GM13976 (cell line): ENCODE data around the gene ISOC1.

Experiments used
- DNase-seq: peaks from one replicate; pipeline ENCODE4 v3.0.0; 2012; ENCODE audit warnings: low spot score
- in situ Hi-C: fragments of 300-500 bp; cut with MboI; formaldehyde crosslinking; loops from one replicate; pipeline ENCODE4 v1.12.0; 2022; ENCODE audit warnings: low sequenced_read_pairs, mixed read lengths, inconsistent platforms; ENCODE audit not compliant: unreplicated experiment
- TF ChIP-seq, protein P1 (sequence below): IDR thresholded peaks from 2 replicates; pipeline ENCODE4 v1.5.1; 2012; ENCODE audit warnings: borderline replicate concordance, mild to moderate bottlenecking; ENCODE audit not compliant: insufficient read depth; ENCODE audit errors: extremely low read depth, missing control alignments, control extremely low read depth

The ISOC1 gene

DNA sequence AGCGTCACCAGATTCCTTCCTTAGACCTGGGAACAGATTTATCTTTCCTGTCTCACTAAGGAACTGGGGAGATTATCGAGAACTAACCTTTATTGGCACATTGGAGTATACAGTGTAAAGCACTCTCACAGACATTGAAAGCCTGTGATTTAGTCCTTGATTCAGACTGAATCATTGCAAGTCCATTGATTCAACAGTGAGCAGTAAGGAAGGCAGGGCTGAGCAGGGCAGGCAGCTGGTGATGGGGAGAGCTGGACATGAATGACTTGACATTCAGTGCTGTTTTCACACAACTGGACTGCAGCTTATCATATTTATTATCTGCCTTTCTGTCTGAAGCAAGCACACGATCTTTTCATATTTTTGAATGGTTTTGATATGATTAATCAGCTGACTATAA, 16.2 kb downstream of the ISOC1 start:
- TF ChIP-seq, protein P1, sequence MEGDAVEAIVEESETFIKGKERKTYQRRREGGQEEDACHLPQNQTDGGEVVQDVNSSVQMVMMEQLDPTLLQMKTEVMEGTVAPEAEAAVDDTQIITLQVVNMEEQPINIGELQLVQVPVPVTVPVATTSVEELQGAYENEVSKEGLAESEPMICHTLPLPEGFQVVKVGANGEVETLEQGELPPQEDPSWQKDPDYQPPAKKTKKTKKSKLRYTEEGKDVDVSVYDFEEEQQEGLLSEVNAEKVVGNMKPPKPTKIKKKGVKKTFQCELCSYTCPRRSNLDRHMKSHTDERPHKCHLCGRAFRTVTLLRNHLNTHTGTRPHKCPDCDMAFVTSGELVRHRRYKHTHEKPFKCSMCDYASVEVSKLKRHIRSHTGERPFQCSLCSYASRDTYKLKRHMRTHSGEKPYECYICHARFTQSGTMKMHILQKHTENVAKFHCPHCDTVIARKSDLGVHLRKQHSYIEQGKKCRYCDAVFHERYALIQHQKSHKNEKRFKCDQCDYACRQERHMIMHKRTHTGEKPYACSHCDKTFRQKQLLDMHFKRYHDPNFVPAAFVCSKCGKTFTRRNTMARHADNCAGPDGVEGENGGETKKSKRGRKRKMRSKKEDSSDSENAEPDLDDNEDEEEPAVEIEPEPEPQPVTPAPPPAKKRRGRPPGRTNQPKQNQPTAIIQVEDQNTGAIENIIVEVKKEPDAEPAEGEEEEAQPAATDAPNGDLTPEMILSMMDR = no peak
- no peak for DNase-seq
- in situ Hi-C loops = loop anchor here (25.0 kb wide), 1 partner anchor 1548 kb away; no protein-coding TSS in a partner anchor

DNA sequence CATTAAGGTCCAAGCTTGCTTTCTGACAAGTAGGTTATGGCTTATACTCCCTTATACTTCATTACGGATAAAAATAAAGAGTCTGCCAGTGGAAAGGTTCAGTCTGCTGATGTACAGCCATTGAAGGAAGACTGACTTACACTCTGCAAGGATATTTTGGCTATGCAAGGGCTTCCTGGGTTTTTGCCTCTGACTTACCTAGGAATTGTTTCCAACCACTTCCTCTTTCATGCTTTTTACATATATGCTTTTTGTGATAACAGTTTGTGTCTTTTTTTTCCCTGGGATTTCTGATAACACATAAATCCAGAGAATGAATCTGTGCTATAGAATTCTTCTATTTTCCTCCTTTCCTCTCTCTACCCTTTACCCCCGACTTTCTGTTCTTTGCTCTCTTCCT, 16.8 kb downstream of the ISOC1 start:
- TF ChIP-seq, protein P1 = no peak
- DNase-seq = no peak
- in situ Hi-C loops = loop anchor here (25.0 kb wide), 1 partner anchor 1549 kb away; no protein-coding TSS in a partner anchor

DNA sequence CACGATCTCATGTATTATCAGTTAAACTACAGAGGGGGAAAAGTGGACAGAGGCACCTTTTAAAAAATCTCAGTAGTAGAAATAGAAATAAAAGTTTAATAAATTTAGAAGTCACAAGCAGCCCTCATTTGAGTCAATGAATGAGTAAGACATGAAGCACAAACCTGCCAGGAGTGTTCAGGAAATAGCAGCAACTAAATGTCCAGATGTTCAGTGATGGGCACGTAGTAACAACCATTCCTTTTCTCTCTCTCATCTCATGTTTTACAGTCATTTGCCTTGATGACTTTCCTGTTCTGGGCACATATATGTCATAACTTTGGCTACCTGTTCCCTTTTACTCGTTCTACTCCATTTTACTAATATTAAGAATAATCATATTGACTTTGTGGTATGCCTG, 17.7 kb downstream of the ISOC1 start:
- TF ChIP-seq, protein P1 = no peak
- in situ Hi-C loops = loop anchor here (25.0 kb wide), 1 partner anchor 1550 kb away; no protein-coding TSS in a partner anchor
- DNase-seq = no peak

DNA sequence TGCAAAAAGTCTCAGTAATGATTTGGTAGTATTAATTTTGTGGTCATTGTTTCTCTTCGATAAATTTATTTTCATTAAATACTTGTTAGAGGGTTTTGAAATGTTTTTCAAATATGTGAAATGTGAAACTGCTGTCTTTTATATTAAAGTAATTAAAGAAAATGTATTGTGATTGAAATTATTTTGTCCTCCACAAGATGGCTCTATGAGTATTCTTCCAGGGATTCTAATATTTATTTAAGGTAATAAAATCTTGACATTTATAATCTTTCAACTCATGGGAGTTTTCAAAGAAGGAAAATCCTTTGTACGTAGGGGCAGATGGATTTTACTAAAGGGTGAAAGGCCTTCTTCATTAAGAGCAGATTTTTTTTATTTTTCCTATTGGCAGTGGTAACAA, 19.3 kb downstream of the ISOC1 start:
- DNase-seq = no peak
- TF ChIP-seq, protein P1 = no peak
- in situ Hi-C loops = loop anchor here (25.0 kb wide), 1 partner anchor 1552 kb away; no protein-coding TSS in a partner anchor

DNA sequence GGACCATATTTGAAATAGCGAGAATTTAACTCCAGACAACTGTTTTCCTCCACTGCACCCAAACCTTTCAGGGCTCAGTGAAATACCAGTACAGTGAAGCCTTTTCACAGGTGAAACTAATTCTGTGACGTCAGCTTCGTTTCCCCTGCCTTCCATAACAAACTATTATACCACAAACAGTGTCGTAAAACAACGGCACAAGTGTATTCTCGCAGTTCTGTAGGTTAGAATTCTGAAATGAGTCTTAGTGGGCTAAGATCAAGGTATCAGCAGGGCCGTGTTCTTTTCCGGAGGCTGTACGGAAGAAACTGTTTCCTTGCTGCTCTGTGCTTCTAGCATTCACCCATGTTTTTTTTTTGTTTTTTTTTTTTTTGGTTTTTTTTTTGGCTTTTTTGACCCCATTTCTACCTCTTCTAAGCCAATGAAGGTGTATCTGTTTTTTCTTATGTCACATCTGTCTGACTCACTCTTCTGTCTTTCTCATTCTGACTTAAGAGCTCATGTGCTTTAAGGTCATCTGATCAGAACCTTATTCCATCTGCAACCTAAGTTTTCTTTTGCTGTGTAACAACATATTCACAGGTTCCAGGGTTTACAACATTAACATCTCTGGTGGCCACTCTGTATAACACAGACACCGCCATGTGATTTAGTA, 20.1 kb downstream of the ISOC1 start:
- no peak for DNase-seq
- TF ChIP-seq, protein P1 = no peak
- in situ Hi-C loops = loop anchor here (25.0 kb wide), 1 partner anchor 1552 kb away; no protein-coding TSS in a partner anchor

DNA sequence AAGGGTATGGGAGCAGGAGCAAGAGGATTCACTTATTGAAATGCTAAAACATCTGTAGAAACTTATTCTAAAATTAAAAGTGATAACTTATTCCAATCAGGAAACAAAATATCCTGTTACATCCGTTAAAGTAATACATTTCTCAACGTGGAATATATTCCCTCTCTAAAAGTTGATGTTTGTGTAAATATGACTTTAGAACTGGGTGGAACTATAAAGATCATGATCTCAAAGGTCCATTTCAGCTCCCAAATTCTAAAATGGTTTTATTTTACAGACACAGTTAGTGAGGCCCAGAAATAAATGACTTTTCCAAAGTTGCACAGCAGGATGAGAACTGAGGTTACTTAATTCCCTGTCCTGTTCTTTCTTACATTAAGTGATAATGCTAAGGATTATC, 21.1 kb downstream of the ISOC1 start:
- no peak for DNase-seq
- in situ Hi-C loops = loop anchor here (25.0 kb wide), 1 partner anchor 1553 kb away; no protein-coding TSS in a partner anchor
- TF ChIP-seq, protein P1 = no peak
